Amniotic epithelial cell (primary cell): Measurements from ENCODE around the gene SSH3.
"Not testable (repeated sequence)": the region's sequence is repeated elsewhere in the genome, so short reads cannot be mapped to it uniquely, and the experiment has no call there.

Source experiments
- DNase-seq: peaks from one replicate; pipeline ENCODE4 v3.0.0-alpha.2; 2010; ENCODE audit warnings: low read depth

The SSH3 gene, protein sequence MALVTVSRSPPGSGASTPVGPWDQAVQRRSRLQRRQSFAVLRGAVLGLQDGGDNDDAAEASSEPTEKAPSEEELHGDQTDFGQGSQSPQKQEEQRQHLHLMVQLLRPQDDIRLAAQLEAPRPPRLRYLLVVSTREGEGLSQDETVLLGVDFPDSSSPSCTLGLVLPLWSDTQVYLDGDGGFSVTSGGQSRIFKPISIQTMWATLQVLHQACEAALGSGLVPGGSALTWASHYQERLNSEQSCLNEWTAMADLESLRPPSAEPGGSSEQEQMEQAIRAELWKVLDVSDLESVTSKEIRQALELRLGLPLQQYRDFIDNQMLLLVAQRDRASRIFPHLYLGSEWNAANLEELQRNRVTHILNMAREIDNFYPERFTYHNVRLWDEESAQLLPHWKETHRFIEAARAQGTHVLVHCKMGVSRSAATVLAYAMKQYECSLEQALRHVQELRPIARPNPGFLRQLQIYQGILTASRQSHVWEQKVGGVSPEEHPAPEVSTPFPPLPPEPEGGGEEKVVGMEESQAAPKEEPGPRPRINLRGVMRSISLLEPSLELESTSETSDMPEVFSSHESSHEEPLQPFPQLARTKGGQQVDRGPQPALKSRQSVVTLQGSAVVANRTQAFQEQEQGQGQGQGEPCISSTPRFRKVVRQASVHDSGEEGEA

DNA sequence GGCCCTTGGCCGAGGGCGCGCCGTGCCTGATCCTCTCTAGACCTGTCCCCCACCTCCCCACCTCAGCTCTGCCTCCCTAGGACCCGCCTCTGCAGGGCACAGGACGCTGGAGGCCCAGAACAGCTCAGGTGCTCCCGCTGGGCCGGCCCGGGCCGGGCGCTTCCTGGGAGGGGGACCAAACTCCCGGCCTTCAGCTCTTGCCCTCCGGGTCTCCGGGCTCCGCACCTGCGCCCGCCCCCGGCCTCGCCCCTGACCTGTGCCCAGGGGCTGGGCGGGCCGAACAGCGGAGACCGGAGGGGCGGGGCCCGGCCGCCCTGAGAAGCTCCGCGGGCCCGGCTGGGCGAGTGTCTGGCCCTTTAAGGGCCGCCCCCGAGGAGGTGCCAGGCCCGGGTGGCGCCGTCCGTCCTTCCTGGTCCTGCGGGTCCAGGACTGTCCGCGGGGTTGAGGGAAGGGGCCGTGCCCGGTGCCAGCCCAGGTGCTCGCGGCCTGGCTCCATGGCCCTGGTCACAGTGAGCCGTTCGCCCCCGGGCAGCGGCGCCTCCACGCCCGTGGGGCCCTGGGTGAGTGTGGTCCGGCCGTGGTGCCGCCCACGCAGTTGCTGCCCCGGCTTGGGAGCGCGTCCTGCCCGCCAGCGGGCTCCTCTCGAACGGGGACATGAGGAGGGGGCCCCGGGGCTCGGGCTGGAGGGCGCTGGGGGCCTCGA, at the start of gene SSH3:
Gene SSH3 (plus strand): TSS at position 399 of the 703 bp plus-strand sequence. CDS start 96 bp downstream, at position 495.
- peak; percentile 62 for DNase-seq

DNA sequence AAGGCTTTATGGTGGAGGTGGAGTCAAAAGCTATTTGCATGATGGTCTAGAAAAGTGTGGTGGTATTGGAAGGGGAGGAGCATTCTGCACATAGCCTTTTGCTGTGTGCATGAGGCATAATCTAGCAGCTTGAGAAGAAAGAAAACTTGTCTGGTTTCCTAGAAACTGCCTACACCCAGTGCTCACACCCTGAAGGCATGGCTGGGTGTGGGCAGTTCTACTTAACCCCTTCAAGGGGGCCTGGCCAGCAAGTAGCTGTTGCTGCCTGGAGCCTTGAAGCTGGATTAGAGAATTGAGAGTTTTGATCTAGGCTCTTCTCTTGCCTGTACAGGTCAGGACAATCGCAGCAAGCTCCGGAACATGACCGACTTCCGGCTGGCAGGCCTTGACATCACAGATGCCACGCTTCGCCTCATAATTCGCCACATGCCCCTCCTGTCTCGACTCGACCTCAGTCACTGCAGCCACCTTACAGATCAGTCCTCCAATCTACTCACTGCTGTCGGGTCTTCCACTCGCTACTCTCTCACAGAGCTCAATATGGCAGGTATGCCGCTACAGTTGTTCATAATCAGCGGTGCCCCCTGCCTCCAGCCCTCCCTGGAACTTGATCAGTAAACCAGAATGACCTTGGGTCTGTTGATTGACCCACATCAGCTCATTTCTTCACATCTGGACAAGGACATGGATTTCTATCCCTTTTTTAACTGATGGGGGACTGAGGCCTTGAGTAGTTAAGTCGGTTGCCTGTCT, 49.3 kb upstream of the SSH3 start:
- no peak for DNase-seq

DNA sequence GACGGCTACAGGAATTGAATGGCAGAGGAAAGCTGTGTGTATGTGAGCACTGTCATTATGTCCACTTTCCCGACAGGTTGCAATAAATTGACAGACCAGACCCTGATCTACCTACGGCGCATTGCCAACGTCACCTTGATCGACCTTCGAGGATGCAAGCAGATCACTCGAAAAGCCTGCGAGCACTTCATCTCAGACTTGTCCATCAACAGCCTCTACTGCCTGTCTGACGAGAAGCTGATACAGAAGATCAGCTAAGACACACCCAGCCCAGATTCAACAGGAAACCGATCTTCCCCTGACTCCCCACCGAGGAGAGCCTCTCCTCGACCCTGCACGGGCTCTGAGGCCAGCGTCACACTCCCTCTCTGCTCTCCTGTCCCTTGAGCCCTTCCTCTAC, 48.5 kb upstream of the SSH3 start:
- DNase-seq: no peak

DNA sequence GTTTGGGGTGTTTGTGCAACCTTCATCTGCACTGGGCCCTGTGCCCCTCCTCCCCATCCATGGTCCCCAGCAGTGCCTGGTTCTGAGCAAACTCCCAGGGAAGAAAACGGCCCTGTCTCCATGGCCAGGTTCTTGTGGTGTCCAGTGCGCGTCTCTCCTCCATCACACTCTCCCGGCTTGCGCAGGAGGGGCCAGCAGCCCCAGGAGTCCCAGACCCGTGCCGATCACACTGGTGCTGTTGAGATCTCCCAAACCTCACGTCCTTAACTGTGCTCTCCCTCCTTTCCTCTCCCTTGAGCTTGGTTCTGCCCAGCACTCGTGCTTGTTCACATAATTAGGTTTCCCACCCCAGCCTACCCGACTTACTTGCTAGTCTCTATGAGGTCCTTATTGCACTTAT, 48.0 kb upstream of the SSH3 start:
- DNase-seq: no peak

DNA sequence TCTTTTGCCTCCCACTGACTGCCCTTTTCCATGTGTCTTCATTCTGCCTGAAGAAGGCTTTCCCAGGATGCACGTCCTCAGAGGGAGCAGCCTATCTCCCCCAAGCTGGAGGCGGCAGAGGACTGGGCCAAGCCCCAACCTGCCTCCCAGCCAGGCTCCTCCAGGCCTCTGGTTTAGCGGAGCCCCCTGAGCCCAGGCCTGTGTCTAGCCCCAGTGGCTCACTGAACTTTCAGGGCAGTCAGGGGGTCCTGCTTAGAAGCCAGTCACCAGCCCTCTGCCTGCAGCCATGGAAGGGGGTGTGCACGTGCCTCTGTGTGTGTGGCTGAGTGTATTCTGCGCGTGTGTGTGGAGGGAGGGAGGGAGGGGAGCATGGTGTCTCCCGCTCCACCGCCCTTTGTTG, 47.5 kb upstream of the SSH3 start:
- no peak for DNase-seq

DNA sequence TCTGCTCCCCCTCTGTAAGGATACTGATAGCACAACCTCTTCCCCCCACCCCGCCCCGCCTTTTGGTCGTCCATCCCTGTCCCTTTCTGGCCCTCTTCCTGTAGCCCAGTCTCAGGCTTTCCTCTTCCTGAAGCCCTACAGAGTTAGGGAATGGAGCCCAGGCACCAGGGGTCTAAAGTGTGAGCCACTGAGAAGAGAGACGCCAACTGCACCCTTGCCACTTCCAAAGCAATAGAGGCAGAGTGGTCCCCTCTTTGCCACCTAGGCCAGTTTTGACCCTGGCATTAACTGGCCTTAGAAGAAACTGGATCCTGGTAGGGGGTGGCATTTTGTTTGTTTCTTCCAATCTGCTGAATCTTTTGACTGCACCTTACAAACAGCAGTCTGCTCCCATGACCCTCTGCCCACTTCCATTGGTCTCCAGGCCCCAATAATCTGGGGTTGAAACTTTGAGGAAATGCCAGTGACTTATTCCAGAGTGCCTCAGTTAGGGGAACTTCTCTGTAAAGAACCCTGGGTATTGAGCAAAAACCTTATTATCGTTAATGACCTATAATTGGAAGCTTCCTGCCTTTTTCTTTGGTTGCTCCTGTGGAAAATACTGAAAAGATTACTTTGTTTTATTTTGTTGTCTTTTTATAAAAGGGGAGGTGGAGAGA, 46.7 kb upstream of the SSH3 start:
- no peak for DNase-seq

DNA sequence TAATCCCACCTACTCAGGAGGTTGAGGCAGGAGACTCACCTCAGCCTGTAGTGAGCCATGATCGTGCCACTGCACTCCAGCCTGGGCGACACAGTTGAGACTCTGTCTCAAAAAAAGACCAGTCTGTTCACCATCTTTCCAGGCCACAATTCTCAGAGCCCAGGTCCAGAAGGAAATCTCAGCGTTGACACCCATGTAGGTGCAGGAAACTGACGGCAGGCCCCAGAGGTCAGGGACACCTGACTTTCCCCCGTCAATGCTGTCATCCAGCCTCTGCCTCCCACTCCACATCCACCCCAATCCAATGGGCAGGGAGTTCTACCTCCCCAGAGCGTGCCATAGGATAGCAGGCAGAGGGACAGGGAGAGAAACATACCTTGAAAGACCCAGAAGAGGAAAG, 42.9 kb upstream of the SSH3 start:
- DNase-seq: no peak

DNA sequence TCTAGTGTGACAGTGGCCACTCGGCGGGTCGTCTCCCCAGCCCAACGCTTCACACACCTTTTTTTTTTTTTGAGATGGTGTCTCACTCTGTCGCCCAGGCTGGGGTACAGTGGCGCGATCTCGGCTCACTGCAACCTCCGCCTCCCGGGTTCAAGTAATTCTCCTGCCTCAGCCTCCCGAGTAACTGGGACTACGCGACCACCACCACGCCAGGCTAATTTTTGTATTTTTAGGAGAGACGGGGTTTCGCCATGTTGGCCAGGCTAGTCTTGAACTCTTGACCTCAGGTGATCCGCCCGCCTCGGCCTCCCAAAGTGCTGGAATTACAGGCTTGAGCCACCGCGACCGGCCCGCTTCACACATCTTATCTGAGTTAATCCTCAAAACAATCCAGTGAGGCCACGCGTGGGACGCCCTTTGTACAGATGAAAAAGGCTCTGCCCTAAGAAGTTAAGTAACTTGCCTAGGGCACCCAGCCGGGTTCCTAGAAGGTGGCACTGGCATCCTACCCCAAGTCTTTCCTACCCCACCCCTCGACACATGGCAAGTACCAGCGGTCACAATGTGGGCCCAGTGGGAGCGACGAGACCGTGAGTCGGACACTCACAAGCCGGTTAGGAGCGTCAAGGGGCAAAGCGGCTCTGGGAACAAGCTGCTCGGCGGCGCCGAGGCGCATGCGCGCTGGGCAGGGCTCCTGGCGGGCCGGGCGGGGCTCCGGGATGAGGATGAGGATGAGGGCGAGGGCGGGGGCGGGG, 42.3 kb upstream of the SSH3 start:
- DNase-seq: not testable (repeated sequence)

DNA sequence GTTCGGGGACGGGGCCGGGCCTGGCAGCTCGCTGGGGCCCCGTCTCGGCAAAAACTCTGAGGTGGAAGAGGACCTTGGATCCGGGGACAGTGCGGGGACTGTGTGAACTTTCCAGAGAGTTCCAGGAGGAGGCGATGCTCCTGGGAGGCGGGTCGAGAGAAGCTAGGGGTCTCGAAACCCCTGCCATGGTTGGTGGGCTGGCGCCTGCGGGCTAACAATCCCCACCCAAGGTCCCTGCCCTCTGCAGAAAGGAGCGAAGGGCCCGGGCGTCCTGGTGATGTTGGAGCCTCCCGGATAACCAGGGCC, 41.7 kb upstream of the SSH3 start:
- DNase-seq: no peak

DNA sequence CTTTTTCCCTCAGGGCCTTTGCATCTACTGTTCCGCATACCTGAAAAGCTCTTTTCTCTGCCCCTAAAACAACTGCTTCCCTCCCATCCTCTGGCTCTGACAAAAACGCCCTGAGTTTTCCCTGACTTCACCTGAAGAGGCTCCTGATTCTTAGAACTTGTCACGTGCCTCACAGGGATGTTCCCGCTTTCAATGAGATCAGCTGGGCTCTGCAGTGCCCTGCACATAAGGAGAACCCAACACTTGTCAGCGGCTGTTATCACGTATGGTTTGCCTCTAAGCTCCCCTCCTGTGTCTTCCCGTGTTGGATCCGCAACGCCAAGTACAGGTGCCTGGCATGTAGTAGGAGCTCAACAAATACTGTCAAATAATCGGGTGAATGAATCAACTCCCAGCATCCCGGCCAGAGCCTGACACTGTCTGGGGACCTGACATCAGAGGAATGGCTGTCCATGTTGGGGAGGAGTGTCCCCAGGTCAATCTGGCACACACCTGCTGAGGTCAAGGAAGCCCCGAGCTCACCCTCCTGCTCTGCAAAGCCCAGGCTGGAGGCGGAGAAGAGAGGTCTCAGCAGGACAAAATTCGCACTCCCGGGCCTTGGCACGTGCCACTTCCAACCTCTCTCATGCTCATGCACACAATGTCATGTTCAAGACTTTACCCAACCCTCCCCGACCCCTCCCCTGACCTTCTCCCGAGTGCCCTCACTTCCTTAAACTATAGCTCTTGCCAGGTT, 41.2 kb upstream of the SSH3 start:
- DNase-seq: no peak

DNA sequence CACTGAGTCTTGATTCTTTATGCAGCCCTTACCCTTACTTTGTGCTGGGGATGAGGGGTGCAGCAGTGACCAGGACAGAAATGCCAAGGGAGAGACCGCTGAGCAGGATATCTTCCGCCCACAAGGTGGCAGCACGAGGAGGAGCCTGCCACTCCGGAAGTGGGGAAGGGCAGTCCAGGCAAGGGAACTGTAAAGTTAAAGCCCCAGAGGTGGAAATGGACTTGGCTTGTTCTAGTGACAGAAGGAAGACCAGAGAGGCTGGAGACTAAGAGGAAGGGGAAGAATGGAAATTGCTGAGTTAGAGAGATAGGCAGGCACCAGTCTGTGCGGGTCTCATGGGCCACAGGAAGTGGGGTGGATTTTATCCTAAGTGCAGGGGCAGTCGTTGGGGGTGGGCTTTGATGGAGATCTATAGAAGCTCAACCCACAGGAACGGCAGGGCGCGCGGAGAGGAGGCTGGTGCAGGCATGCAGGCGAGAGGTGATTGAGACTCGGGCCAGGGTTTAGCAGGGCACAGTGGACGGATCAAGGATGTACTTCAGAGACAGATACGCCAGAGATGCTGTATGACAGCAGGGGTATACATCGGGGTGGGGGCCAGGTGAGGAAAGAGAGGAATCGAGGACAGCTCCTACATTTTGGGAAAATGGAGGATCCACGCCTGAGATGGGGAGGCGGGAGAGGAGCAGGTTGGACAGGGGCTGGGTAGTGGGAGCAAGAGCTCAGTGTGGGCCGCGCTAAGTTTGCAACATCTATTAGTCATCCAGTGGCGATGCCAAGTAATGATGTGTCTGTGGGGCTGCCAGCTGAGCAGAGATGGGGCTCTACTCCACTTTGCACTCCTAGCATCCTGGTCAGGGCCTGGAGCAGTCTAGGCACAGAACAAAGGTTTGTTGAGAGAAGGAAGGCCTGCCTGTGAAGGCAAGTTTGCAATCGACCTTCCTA, 40.3 kb upstream of the SSH3 start:
- peak; percentile 75 for DNase-seq

DNA sequence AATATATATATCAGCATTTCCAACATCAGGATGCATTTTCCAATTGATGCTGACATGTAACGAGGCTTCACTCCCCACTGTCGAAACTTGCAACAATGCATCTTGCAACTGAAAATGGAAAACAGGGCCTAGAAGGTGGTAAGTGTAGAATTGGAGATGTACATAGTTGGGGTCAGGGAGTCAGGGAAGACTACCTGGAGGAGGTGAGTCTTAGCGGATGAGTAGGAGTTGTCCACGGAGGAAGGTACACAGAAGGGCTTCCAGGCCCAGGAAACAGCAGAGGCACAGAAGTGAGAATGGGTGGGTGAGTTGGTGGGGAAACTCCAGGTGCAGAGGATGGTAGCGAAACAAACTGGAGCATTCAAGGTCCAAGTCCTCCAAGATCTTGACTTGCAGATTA, 39.1 kb upstream of the SSH3 start:
- no peak for DNase-seq

DNA sequence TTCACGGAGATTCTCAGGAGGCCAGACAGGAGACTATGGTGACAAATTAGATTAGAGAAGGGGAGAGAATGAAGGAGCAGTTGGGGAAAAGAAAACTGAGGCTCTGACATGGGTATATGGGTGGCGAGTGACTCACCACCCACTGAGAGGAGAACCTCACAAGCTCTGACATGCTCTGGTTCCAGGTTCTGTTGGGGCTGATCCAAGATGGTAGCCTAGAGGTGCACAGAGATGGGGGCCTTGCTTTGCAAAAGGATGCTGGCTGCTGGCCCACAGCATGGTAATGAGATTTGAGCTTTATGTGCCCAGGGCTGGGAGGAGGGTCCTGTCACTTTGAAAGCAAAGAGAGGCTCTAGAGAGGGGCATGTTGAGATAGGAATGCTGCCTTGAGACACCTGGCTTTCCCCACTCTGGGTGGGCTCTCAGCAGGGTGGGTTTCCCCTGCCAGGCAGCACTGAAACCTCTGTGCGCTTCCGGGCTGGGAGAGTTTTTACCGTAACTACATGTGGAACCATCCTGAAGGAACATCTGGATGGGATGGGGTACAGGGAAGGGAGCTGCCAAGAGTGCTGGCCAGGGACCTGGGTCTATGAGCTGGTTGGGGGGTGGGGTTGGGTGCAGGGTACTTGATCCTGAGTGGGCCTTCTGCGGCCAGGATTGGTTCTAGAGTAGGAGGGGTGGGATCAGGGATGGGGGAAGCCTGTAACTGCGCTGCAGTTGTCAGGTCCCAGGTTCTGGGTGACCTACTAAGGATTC, 38.3 kb upstream of the SSH3 start:
- DNase-seq: no peak

DNA sequence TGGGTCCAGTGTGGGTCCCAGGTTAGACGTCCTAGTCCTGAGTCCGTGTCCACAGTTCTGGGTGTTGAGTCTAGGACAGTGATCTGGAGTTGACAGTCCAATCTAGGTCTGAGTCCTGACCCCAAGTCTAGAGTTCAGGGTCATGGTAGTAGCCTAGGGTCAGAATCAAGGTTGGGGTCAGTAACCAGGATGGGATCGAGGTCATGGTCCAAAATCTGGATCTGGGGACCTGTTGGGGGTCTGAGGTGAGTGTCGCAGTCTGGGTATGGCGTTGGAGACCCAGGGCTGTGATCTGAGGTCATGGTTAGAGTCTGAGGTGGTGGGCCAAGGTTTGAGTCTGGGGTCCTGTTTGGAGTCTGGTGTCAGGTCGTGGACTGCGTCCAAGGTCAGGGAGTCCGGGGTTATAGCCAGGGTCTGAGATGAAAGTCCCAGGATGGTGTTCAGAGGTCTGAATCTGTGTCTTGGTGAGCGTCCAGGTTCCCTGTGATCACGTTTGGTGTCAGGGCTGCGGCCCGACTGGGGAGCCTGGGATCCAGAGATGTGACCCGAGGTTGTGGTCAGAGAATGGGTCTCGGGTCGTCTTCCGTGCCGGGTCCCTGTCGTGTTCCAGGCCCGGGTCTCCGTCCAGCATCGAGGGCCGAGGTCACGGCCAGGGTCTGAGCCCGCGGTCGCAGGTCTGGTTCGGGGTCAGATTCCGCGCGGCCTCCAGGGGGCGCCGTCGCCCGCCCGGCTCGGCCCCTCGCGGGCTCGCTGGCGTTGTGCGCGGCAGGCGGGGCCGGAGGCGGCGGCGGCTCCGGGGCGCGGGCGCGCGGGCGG, 37.5 kb upstream of the SSH3 start:
- DNase-seq: no peak

DNA sequence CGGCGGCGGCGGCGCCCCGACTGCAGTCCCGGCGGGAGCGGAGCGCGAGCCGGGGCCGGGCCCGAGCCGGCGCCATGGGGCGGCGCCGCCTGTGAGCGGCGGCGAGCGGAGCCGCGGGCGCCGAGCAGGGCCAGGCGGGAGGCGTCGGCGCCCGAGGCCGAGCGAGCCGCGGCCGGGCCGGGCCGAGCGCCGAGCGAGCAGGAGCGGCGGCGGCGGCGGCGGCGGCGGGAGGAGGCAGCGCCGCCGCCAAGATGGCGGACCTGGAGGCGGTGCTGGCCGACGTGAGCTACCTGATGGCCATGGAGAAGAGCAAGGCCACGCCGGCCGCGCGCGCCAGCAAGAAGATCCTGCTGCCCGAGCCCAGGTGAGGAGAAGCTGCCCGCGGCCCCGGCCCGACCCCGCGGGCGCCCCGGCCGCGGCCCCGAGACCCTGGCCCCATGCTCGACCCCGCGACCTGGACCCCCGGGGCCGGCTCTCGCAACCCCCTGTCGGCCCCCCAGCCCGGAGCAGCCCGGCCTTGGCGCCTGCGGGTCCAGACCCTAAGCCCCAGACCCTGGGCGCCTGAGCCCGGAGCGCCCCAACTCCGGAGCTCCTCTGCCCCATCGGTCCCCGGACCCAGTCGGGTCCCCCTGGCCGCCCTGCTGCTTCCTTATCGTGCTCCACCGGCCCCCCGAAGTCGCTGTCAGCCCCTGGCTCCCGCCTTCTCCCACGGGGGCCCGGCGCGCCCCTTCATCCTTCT, 36.7 kb upstream of the SSH3 start, which contains the start of gene GRK2:
Gene GRK2 (plus strand): TSS at position 25 of the 739 bp plus-strand sequence. CDS start 227 bp downstream, at position 252.
- DNase-seq: no peak

DNA sequence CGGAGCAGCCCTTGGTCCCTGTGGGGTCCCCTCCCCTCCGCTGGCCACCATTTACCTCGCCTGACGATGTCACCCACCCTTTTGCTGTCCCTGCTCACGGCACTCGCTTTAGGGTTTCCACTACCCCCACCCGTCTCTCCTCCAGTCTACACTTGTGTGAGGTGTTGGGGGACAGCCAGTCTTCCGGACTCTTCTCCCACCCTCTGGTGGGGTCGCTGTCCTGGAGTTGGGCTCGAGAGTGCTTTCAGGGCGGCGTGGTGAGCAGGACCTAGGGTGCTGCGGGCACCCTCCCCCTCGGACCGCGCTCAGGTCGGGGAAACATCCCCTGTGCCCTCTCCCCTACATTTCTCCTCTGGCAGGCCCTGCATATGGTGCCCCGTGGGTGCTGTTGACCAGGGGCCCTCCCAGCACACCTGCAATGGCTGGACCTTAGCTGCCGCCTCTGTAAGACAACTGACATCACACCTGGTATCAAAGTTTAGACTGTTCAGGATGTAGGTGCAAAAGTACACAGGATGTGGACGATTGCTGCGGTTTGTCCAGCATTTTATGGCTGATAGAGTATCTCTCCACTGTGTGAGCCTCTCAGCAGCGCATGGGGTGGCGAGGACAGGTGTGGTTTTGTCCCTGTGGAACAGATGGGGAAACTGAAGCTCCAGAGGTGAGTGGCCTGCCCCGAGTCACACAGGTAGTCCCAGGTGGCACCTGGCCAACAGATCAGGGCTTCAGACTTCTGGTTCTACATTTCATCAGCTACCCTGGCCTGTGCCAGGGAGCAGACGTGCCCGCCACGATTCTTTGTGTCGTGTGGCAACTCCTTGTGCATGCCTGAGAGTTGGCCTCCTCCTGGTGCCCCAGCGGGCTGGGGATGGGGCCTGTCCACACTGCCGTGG, 35.9 kb upstream of the SSH3 start:
- no peak for DNase-seq
